NCI-H1105 treated with DMSO at 0.1 percent for 48 hours (cell line): ENCODE results near the gene SLC13A5.
"Not testable (repeated sequence)": the region's sequence is repeated elsewhere in the genome, so short reads cannot be mapped to it uniquely, and the experiment has no call there.

Experiments used
- DNase-seq: peaks from one replicate; lab custom pipeline; 2025; lab: John Stamatoyannopoulos, UW

The SLC13A5 gene

DNA sequence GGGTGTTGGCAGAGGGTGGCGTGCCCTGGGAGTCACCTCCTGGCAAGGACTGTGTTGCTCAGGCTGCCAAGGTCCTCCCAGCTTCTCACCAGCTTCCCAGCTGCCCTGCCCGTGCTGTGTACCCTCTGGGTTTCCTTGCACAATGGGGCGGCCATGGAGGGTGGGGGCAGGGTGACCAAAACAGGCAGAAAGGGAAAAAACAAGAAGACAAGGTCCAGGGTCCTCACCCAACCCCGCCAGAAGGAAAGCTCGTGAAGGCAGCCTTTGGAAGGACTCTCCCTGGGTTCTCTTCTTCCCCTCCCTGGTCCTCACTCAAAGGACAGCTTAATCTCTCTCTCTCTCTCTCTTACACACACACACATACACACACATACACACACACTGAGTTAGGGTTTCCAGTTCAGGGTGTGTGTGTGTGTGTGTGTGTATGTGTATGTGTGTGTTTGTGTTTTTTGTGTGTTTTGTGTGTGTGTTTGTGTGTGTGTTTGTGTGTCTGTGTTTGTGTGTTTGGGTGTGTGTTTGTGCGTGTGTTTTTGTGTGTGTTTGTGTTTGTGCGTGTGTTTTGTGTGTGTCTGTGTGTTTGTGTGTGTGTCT lies 2.0 kb downstream of the SLC13A5 start:
- no peak for DNase-seq

- DNase-seq = no peak
These were observed 2.9 kb downstream of the SLC13A5 start for GRCh38 chr17:6710317-6710716.

DNA sequence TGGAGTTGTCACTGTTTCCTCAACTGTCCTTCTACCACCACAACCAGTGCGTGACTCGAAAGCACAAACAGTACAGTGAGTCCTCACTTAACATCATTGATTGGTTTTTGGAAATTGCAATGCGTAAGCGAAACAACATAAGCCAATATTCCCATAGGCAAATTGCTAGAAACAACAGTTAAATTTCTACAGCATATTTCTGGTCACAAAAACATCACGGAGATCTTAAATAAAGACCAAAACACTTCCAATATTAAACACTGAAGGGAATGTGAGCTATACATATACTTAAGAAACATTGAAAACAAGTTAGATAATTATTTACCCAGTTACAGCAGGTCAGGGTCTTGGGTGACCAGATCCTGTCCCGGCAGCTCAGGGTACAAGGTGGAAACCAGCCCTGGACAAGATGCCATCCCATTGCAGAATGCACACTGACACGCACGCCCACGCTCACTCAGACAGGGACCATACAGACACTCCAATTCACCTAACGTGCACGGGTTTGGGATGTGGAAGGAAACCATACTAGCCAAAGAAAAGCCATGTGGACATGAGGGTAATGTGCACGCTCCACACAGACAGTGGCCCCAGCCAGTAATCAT lies 4.7 kb downstream of the SLC13A5 start:
- DNase-seq = no peak

- no peak for DNase-seq
These were observed 6.2 kb downstream of the SLC13A5 start for GRCh38 chr17:6706996-6707395.

- no peak for DNase-seq
These were observed 6.7 kb downstream of the SLC13A5 start for GRCh38 chr17:6706499-6706898.

DNA sequence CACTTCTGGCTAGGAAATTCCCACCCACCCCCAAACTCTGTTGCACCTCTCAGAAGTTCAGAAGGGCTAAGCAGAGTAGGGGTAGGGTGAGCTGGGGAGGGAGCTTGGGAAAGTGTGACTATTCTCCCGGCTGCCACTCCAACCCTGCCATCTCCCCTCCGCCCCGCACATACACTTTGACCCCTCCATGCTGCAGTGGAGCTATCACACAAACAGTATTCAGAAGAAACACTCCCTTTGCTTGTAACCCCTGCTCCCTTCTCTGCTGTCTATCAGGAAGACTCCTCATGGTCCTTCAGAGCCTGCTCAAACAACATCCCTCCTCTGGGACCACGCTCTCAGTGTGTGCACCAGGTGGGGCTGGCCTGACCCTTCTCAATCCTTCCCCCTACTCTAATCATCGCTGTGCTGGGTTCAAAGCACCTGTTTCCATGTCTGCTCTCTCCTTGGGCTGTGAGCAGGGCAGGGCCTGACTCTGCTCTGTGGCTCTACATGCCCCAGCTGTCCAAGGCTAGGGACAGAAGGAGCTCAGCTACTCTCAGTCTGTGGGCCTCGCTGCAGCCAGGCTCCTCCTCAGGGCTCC lies 8.6 kb downstream of the SLC13A5 start:
- DNase-seq = no peak

DNA sequence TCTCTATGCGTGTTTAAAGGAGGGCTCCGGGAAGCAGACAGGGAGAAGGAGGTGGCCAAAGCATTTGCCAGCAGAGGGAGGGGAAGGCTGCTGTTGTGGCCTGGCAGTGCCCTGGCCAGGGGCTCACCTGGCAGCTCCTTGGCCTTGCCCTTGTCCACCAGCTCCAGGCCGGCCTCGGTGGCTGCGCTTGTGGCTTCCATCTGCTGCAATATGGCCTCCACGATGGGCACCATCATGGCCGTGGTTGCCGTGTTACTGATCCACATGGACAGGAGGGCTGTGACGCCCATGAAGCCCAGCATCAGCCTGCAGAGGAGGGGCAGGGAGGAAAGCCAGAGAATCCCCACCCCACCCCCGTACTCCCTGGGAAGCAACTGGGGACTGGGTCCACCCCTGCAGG lies 9.4 kb downstream of the SLC13A5 start:
- no peak for DNase-seq

DNA sequence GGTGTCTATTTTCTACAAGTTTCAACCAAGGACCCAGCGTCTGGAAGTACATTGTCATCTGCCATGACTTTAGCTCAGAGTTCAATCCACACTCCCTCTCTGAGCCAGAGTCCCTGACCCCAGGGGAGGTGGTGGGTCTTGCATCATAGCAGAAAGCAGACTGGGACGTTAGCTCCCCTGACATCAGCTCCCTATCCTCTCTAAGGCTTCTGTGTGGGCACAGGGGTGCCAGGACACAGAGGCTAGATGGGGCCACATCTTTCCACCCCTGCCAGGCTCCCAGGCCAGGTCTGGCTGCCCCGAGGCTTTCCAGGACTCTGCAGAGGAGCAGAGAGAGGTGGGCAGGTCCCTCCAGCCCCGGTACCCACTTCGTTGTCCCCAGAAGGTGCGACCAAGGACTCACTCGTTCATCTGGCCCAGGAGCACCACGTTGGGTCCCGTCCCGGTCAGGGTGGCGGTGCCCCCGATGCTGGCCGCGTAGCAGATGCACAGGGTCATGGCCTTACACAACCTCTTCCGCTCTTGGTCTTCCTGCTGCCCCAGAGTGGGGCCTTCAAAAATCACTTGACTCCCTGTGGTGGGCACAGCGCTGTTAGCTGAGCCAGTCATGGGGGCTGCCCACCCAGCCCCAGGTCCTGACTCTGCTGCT lies 10.5 kb downstream of the SLC13A5 start:
- no peak for DNase-seq

GRCh38 chr17:6701719-6702118 lies 11.4 kb downstream of the SLC13A5 start:
- no peak for DNase-seq

- peak; percentile 30 for DNase-seq
These were observed 12.2 kb downstream of the SLC13A5 start for GRCh38 chr17:6700948-6701307.

DNA sequence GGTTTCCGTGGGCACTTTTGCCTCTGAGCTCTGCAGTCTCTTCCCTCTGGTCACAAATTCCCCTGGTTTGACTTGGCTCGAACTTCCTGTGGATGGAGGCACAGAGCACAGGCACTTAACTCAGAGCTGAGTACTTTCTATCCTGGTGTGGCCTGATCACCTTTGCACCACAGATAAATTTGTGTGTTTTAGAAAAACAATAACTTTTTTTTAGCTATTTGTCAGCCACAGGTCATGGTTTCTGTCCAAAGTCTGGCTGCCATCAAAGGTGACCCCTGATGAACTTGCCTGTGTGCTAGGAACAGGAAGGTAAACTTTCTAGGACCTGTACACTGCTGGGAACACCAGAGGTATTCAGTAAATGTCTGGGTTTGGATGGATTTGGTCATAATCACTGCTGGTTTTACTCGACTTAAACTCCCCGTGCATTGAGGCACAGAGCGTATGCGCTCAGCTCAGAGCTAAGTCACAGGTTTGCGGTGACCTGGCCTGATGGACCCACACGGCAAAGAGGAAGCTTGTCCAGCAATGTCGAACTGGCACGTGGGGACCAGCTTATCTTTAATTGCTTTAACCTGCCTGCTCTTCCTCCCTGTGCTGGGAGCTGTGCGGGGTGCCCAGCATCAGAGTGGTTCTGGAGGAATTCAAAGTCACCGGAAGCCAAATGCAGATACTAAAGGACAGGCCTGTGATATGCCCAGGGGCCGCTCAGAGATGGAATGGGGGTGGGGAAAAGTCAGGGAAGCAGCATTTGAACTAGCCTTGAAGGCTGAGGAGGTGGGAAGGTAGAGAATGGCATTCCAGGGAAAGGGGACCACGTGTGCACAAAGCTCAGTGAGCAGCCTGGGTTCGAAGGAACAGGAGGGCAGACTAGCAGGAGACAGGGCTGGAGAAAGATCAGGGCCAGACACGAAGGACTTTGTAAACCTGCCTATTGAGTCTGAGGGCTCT lies 12.9 kb downstream of the SLC13A5 start:
- DNase-seq = no peak

DNA sequence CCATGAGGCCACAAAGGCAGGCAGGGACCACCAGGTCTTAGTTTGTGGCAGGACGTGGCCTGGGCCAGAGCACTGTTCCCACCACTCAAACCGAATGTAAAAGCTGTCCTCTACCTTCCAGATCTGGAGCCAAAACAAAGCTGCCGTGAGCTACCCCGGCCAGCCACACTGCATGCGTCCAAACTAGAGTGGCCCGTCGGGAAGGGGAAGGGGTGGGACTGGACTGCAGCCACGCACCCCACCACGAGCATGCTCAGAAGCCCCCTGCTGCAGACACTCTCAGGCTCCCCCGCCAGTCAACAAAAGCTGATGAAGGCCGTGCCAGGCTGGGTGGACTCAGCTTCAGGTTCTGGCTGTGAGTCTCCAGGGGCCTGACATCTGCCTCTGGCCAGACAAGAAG lies 15.2 kb downstream of the SLC13A5 start:
- no peak for DNase-seq

- no peak for DNase-seq
These were observed 16.3 kb downstream of the SLC13A5 start for GRCh38 chr17:6696906-6697305.

DNA sequence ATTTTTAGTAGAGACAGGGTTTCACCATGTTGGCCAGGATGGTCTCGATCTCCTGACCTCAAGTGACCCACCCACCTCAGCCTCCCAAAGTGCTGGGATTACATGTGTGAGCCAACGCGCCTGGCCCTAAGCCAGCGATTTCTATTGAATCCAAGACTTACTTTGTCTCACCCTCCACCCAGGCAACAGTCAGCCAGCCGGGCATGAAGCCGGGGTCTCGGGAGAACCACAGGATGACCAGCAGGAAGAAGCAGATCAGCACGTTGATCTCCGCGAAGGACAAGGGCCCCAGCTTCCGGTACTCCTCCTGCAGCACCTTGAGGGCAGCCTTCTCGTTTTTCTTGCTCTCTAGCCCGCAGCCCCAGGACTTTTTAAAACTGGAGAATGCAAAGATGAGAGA lies 17.6 kb downstream of the SLC13A5 start:
- DNase-seq = no peak

DNA sequence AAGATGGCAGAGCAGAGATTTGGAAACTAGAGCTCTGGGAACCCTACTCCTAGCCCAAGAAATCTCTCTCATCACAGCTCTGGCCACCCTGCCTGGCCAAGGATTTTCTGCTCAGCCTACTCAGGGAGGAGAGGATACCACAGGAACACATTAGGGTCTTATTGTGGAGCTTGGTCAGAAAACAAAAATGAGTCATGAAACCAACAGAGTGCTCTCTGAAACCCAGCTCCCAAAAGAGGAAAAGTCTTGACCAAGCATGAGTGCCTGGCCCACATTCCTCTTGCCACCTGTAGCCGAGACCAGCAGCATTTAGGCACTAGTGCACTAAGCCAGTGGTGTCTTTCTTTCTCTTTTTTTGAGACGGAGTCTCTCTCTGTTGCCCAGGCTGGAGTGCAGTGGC lies 18.1 kb downstream of the SLC13A5 start:
- DNase-seq = no peak

DNA sequence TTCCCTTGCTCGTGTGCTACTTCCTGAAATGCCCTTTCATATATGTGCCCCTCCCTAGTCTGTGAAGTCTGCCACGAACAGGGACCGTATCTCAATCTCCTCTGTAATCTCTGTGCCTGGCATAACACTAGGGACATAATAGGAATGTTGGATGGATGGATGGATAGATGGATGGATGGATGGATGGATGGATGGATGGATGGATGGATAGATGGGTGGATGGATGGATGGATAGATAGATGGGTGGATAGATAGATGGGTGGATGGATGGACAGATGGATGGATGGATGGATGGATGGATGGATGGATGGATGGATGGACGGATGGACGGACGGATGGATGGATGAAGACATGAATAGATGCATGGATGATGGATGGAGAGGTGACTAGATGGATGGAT lies 21.2 kb downstream of the SLC13A5 start:
- DNase-seq = not testable (repeated sequence)

DNA sequence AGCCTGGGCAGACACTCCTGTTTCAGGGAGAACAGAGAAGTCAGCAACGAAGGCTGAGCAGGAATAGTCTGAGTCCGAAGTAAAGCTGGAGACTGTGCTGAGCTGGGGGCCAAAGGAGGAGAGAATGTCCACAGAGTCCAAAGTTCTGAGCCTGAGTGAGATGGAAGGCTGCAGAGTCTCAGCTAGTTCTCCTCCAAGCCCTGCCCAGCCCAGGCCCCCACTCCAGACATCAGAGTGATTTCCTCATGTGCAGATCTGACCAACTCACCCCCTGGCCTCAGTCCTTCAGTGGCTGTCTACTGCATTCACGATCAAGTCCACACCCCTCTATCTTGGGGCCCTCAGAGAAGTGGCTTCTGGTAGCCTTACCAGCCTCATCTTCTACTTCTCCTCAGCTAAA lies 21.6 kb downstream of the SLC13A5 start:
- no peak for DNase-seq

DNA sequence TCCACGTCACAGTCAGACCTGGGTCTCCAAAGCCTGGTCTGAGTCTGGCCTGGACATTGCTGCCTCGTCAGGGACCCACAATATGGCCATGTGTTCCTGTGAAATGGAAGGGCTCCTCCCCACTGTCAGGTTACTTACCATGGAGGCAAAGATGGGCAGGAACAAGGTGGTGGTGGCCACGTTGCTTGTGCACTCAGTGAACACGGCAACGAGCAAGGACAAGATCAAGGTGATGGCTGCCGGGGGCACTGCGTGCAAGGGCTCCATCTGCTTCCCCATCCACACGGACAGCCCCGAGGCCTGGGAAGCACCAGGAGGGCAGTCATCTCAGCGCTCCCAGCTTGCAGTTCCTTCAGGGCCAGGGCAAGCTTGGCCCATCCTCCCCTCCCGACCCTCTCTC lies 22.5 kb downstream of the SLC13A5 start:
- DNase-seq = no peak

DNA sequence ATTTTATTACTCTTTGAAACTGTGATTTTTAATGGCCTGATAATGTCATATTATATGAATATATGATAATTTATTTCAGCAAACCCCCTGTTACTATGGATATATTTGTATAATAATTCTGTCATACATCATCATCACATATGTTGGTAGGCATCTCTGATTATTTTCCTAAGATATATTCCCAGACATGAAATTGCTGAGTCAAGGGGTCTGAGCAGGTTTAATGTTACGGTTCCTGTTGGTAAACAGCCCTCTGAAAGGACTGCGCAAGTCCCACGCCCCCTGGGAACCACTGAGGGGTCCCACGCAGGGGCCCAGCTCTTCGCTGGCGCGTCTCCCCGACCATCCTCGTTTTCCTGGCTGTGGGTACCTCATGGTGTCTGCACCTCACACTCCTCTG lies 24.2 kb downstream of the SLC13A5 start:
- no peak for DNase-seq

DNA sequence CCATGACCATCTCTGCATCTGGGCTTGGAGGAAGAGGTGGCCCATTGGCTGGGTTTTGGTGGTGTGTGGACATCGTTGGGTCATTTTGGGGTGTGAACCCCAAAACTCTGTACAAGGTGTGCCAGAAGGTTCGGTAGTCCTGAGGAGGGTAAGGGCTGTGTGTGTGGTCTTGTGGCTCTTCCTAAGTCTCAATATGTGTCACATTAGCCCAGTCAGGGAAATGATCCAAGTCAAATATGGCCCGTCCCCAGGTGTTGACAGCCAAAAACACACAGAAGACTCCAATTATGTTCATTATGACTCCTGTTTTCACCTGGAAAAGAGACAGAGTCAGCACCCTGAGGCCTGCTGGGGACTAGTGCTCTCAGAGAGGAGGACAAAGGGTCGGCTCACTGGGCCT lies 27.1 kb downstream of the SLC13A5 start:
- DNase-seq = peak; percentile 11

DNA sequence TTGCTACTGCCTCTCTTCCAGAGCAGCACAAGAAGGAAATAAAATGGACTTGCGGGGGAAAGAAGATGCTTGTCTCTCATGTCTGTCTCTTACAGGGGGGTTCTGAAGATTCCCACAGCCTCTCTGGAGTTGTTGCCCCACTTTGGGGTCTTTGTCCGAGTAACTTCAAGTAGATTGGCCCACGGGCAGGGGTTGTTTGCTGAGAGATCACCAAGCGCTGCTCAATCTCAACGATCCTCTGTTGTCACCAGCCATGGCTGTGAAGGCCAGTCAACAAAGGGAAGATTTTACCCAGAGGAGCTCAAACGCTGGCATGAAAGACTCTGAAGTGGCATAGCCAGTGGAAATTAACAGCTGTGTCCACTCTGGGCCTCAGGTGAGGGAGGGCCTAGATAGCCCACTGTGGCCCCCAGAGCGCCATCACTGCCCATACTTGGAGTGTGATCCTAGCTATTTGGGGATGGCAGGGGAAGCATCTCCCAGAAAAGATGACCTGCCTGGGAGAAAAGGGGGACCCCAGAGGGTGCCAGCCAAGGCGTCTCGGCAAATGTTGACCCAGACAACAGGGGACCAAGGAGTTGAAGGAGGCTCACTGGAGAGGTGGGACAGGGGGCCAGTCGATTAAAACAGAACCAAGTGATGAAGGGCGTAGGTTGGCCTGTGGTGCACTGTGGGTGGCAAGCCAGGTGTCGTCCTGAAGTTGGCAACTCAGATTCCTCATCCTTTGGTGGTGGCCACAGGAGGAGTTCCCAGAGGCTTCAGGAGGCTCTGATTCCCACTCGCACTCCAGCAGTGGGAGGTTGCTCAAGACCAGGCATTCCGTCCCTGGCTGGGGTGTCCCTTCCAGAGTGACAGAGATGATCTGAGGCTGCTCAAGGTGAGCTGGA lies 28.0 kb downstream of the SLC13A5 start:
- no peak for DNase-seq

DNA sequence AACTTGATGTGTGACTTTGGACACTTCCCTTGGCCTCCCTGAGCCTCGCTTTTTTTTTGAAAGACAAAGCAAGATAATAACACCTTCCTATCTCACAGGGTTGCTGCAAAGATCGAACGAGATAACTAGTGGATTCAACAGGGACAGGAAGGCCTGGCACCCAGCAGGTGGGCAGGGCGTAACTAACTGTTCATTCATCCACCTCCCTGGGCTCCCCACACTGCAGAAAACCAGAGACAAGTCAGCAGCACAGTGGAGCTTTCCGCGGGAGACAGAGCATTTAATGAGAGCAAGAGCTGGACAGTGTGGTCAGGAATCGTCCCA lies 28.7 kb downstream of the SLC13A5 start:
- no peak for DNase-seq
